ENCODE data around the gene SNCA. TPM values are rescaled to one million over a fixed set of nuclear protein-coding genes. Genes with fewer than 3 reads are reported as not detected.

SNCA gene
- total RNA-seq, result 0.97 and 3.5 TPM in 2 replicates

DNA sequence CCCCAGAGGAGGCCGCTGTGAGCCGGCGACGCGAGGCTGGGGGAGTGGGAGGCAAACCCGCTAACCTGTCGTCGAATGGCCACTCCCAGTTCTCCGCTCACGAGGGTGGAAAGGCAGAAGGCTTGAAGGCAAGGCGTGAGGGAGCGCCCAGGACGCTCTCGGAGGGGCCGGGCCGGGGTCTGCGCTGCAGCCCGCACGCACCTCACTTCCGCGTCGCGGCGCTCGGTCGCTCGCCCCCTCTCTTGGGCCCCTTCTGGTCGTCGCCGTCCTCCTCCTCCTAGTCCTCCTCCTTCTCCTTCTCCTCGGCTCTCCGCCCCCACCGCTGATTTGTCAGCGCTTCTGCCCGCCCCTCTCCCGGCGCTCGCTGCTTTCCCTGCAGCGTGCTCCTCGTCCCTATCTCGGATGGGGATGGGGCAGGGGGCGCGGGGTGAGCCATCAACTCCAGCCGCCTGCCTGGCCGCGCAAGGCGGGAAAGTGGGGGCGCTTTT lies at the start of gene SNCA:
Gene SNCA, minus strand, starts transcription at position 265 of the 488 bp plus-strand sequence. CDS start 1,494 bp downstream, outside the sequence.
- peak within 1 kb of the TSS; percentile 50 for H3K4me3 ChIP-seq (ENCODE audit: low read depth, low read length)
- peak; percentile 39 for DNase-seq (ENCODE audit: low read depth)
- TF ChIP-seq CTCF (IDR thresholded peaks at IDR 0.05; ENCODE audit: insufficient read depth, low read depth, low read length), result no peak

GRCh38 chr4:89879215-89879614 lies 42.3 kb upstream of the SNCA start:
- no peak overlapping the region for H3K4me3 ChIP-seq (ENCODE audit: low read depth, low read length)
- no peak for TF ChIP-seq CTCF (IDR thresholded peaks at IDR 0.05; ENCODE audit: insufficient read depth, low read depth, low read length)
- DNase-seq (ENCODE audit: low read depth), result no peak

GRCh38 chr4:89878611-89879010 lies 41.6 kb upstream of the SNCA start:
- TF ChIP-seq CTCF (IDR thresholded peaks at IDR 0.05; ENCODE audit: insufficient read depth, low read depth, low read length), result no peak
- DNase-seq (ENCODE audit: low read depth), result peak; percentile 21

DNA sequence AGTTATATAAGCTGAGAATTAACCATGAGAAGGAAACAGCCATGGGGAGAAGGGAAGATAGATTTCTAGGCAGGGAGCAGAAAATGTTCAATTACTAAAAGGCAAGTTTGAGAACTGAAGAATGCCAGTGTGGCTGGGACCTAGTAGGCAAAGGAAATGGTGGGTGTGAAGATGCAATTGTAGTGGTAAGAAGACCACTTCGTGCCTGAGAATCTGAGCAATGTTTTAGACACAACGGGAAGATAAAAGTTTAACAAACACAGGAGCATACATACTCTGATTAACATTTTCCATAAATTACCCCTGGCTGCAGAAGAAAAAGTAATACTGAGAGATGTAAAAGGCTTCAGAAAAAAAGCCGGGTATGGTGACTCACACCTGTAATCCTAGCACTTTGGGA lies 39.6 kb upstream of the SNCA start:
- no peak for DNase-seq (ENCODE audit: low read depth)
- H3K4me3 ChIP-seq (ENCODE audit: low read depth, low read length), result no peak overlapping the region
- TF ChIP-seq CTCF (IDR thresholded peaks at IDR 0.05; ENCODE audit: insufficient read depth, low read depth, low read length), result no peak

More at GRCh38 chr4:89878611-89879010, 41.6 kb upstream of the SNCA start:
- H3K4me3 ChIP-seq (ENCODE audit: low read depth, low read length), result no peak overlapping the region

DNA sequence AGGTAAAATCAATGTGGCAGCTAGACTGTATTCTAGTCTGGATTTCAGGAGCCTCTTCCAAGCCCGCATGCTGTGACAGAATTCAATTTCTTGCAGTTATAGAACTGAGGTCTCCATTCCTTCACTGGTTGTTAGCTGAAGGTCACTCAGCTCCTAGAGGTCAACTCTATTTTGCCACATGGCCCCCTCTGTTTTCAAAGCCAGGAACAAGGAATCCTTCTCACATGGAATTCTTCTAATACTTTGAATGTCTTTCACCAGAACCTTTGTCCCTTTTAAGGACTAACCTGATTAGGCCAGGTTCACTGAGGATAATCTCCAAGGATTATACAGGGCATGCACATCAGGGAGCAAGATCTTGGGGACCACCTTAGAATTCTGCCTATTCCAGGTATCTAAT lies 34.2 kb upstream of the SNCA start:
- no peak for DNase-seq (ENCODE audit: low read depth)
- TF ChIP-seq CTCF (IDR thresholded peaks at IDR 0.05; ENCODE audit: insufficient read depth, low read depth, low read length), result no peak
- H3K4me3 ChIP-seq (ENCODE audit: low read depth, low read length), result no peak overlapping the region

GRCh38 chr4:89868999-89869589 lies 32.1 kb upstream of the SNCA start:
- H3K4me3 ChIP-seq (ENCODE audit: low read depth, low read length), result no peak overlapping the region
- TF ChIP-seq CTCF (IDR thresholded peaks at IDR 0.05; ENCODE audit: insufficient read depth, low read depth, low read length), result peak; percentile 42
- peak; percentile 16 for DNase-seq (ENCODE audit: low read depth)

GRCh38 chr4:89868276-89868675 lies 31.3 kb upstream of the SNCA start:
- TF ChIP-seq CTCF (IDR thresholded peaks at IDR 0.05; ENCODE audit: insufficient read depth, low read depth, low read length), result no peak
- H3K4me3 ChIP-seq (ENCODE audit: low read depth, low read length), result no peak overlapping the region
- no peak for DNase-seq (ENCODE audit: low read depth)
